GM12878 (cell line): ENCODE results near the gene TPH2. TPM values are rescaled to one million over a fixed set of nuclear protein-coding genes. Genes with fewer than 3 reads are reported as not detected.

ENCODE experiments used
- ATAC-seq: fragments of 200-7000 bp; cut with Tn5 transposase; 3 replicates; pipeline ENCODE4 v1.9.1; 2020; ENCODE audit warnings: mild to moderate bottlenecking, moderate library complexity
- BruUV-seq: library from RNA; stranded (reverse); fragments of 400-500 nt; replicated peaks from 2 replicates; lab custom pipeline; 2021; lab: Mats Ljungman, UMichigan
- CTCF ChIA-PET: fragments of 300-600 bp; sonication (Branson Sonifier 250); formaldehyde crosslinking; extraction: SDS; loops from one replicate; lab custom pipeline; 2021; ENCODE audit warnings: inconsistent platforms; lab: Yijun Ruan, JAX
- POLR2A ChIA-PET: fragments of 350-600 bp; formaldehyde crosslinking; extraction: SDS; loops from one replicate; lab custom pipeline; 2021; ENCODE audit warnings: inconsistent platforms; lab: Charles Lee
- RAD21 ChIA-PET: fragments of 300-600 bp; sonication (Branson Sonifier 250); formaldehyde crosslinking; loops from one replicate; lab custom pipeline; 2023; ENCODE audit warnings: antibody characterized with exemption; ENCODE audit not compliant: unreplicated experiment; lab: Charles Lee
- SMC1A ChIA-PET: fragments of 300-600 bp; sonication (Branson Sonifier 250); formaldehyde crosslinking; loops from one replicate; lab custom pipeline; 2023; ENCODE audit not compliant: unreplicated experiment, uncharacterized antibody; lab: Charles Lee
- DNase-seq: peaks from one replicate; pipeline ENCODE4 v3.0.0-alpha.2; 2011; ENCODE audit warnings: low read depth, low spot score
- FAIRE-seq: peaks from 3 replicates; lab custom pipeline; 2011; peaks lifted over from hg19 to GRCh38; lab: Jason Lieb, UNC
- H2AFZ ChIP-seq: 2 replicates; pipeline ENCODE4 v1.6.0; 2011; ENCODE audit warnings: low read depth, low read length, control low read depth; ENCODE audit not compliant: control insufficient read depth
- H3K27ac ChIP-seq: 2 replicates; pipeline ENCODE4 v1.5.1; 2011; ENCODE audit warnings: control low read depth; ENCODE audit not compliant: control insufficient read depth, insufficient read depth
- H3K27me3 ChIP-seq, 2 experiments: replicated peaks in 1 of 2; 2 replicates each; pipeline versions ENCODE4 v1.6.0 to v1.6.1; 2011; ENCODE audit warnings: low read length in 1 of 2; ENCODE audit not compliant: control insufficient read depth in 2 of 2, insufficient read depth in 2 of 2
- H3K36me3 ChIP-seq, 2 experiments: 2 replicates each; pipeline ENCODE4 v1.5.1; 2011; ENCODE audit warnings: low read length in 1 of 2; ENCODE audit not compliant: control insufficient read depth in 2 of 2, insufficient read depth in 2 of 2
- H3K4me1 ChIP-seq: 2 replicates; pipeline ENCODE4 v1.6.1; 2011; ENCODE audit warnings: mild to moderate bottlenecking, low read length, moderate library complexity, mixed read lengths; ENCODE audit not compliant: control insufficient read depth, insufficient read depth
- H3K4me2 ChIP-seq: 2 replicates; pipeline ENCODE4 v1.6.0; 2011; ENCODE audit warnings: control low read depth; ENCODE audit not compliant: control insufficient read depth, insufficient read depth
- H3K4me3 ChIP-seq: fragments of 200-600 bp; sonication (generic); 2 replicates; pipeline ENCODE4 v1.5.1; 2016
- H3K79me2 ChIP-seq: 2 replicates; pipeline ENCODE4 v1.6.0; 2011; ENCODE audit warnings: low read length; ENCODE audit not compliant: control insufficient read depth, insufficient read depth
- H3K9ac ChIP-seq: 2 replicates; pipeline ENCODE4 v1.8.0; 2011; ENCODE audit warnings: low read length, control low read depth, mixed read lengths; ENCODE audit not compliant: control insufficient read depth, insufficient read depth
- H3K9me3 ChIP-seq: replicated peaks from 3 replicates; pipeline ENCODE4 v1.5.1; 2011; ENCODE audit warnings: mild to moderate bottlenecking, low read length; ENCODE audit not compliant: control insufficient read depth, insufficient read depth
- H4K20me1 ChIP-seq: 2 replicates; pipeline ENCODE4 v1.6.0; 2011; ENCODE audit not compliant: control insufficient read depth, insufficient read depth
- CBFB ChIP-seq: IDR thresholded peaks from 2 replicates; pipeline ENCODE4 v1.6.1; 2016; ENCODE audit warnings: antibody characterized with exemption, low read depth
- CBX5 ChIP-seq: sonication (generic); IDR thresholded peaks from 2 replicates; pipeline ENCODE4 v1.6.1; 2016; ENCODE audit warnings: low read depth, moderate library complexity, mild to moderate bottlenecking, inconsistent platforms
- CHD2 ChIP-seq: IDR thresholded peaks from 2 replicates; pipeline ENCODE4 v1.6.1; 2011; ENCODE audit warnings: low read depth, low read length, improper control_type of control experiment, borderline replicate concordance
- KDM1A ChIP-seq: fragments of 200-600 bp; sonication (generic); IDR thresholded peaks from 2 replicates; pipeline ENCODE4 v1.6.1; 2016; ENCODE audit warnings: borderline replicate concordance
- MXI1 ChIP-seq: fragments of 150-350 bp; IDR thresholded peaks from 2 replicates; pipeline ENCODE4 v1.6.1; 2011; ENCODE audit warnings: low read depth, mild to moderate bottlenecking, inconsistent platforms, low read length, improper control_type of control experiment
- SIN3A ChIP-seq: IDR thresholded peaks from 2 replicates; pipeline ENCODE4 v1.6.1; 2012; ENCODE audit warnings: low read depth, low read length, improper control_type of control experiment
- SIX5 ChIP-seq: IDR thresholded peaks from 2 replicates; pipeline ENCODE4 v1.6.1; 2011; ENCODE audit warnings: mild to moderate bottlenecking, low read depth, low read length, moderate library complexity; ENCODE audit not compliant: severe bottlenecking
- SKIL ChIP-seq: fragments of 450-650 bp; IDR thresholded peaks from 2 replicates; pipeline ENCODE4 v1.6.1; 2017; ENCODE audit warnings: mild to moderate bottlenecking, low read depth, inconsistent platforms; ENCODE audit not compliant: poor library complexity, severe bottlenecking
- STAT3 ChIP-seq: IDR thresholded peaks from 2 replicates; pipeline ENCODE4 v1.6.1; 2011; ENCODE audit warnings: low read depth, low read length, improper control_type of control experiment
- SUPT20H ChIP-seq: IDR thresholded peaks from 2 replicates; pipeline ENCODE4 v1.6.1; 2011; ENCODE audit warnings: low read depth, mild to moderate bottlenecking, low read length, moderate library complexity, borderline replicate concordance; ENCODE audit not compliant: control insufficient read depth
- TARDBP ChIP-seq: IDR thresholded peaks from 2 replicates; pipeline ENCODE4 v1.6.1; 2016; ENCODE audit warnings: borderline replicate concordance
- TBL1XR1 ChIP-seq: IDR thresholded peaks from 2 replicates; pipeline ENCODE4 v1.6.1; 2012; ENCODE audit warnings: low read depth, low read length, improper control_type of control experiment
- WRNIP1 ChIP-seq: IDR thresholded peaks from 2 replicates; pipeline ENCODE4 v1.6.1; 2011; ENCODE audit warnings: low read depth, low read length, improper control_type of control experiment, borderline replicate concordance
- ZBTB11 ChIP-seq: fragments of 450-650 bp; formaldehyde crosslinking; IDR thresholded peaks from 2 replicates; pipeline ENCODE4 v1.5.0; 2022; ENCODE audit warnings: mild to moderate bottlenecking, missing genetic modification characterization
- ZNF207 ChIP-seq: fragments of 450-650 bp; IDR thresholded peaks from 2 replicates; pipeline ENCODE4 v1.6.1; 2014; ENCODE audit warnings: antibody characterized with exemption, mild to moderate bottlenecking, borderline replicate concordance
- WGBS: methylation state at CpG from one replicate; pipeline ENCODE4 v1.1.6; 2016; ENCODE audit warnings: low lambda C conversion rate; ENCODE audit not compliant: insufficient replicate concordance, insufficient coverage; ENCODE audit errors: missing lambda C conversion rate; 5-methylcytosine and 5-hydroxymethylcytosine counted together
- in situ Hi-C: fragments of 300-500 bp; cut with MboI; formaldehyde crosslinking; loops from 9 replicates; pipeline ENCODE4 v1.14.3; 2018; ENCODE audit warnings: mixed read lengths
- intact Hi-C: fragments of 100-400 bp; cut with micrococcal nuclease; formaldehyde crosslinking; loops from one replicate; pipeline ENCODE4 v1.14.2; 2022; ENCODE audit not compliant: unreplicated experiment
- polyA plus RNA-seq, 11 experiments: library from polyadenylated mRNA; depleted of rRNA in 4 of 11; unstranded in 6 of 11; stranded (reverse) in 5 of 11; fragments of >200 nt; fragmentation: Nextera tagmentation in 4 of 11; fragmentation: Illumina TruSeq in 1 of 11; extraction: Ambion mirVana in 4 of 11; extraction: Trizol in 1 of 11; gene quantifications; 1 replicate in 1 of 11; 2 replicates in 10 of 11; pipeline versions ENCODE4 v1.2.1 to v1.2.3, GENCODE V29; 2011 to 2016; ENCODE audit warnings: inconsistent platforms in 2 of 11, missing spikeins in 2 of 11, low read depth in 1 of 11
- total RNA-seq, 4 experiments: library from RNA; depleted of rRNA in 3 of 4; stranded (reverse); fragments of >200 nt in 3 of 4; fragmentation: Illumina TruSeq in 1 of 4; extraction: Trizol in 1 of 4; gene quantifications; 2 replicates each; pipeline versions ENCODE4 v1.2.1 to v1.2.3, GENCODE V29; 2013 to 2021

TPH2 gene
- total and polyA plus RNA-seq, 10 of the 15 experiments (the other 5 are each of a cell fraction or from before 2014, with no cell fraction given): not detected

DNA sequence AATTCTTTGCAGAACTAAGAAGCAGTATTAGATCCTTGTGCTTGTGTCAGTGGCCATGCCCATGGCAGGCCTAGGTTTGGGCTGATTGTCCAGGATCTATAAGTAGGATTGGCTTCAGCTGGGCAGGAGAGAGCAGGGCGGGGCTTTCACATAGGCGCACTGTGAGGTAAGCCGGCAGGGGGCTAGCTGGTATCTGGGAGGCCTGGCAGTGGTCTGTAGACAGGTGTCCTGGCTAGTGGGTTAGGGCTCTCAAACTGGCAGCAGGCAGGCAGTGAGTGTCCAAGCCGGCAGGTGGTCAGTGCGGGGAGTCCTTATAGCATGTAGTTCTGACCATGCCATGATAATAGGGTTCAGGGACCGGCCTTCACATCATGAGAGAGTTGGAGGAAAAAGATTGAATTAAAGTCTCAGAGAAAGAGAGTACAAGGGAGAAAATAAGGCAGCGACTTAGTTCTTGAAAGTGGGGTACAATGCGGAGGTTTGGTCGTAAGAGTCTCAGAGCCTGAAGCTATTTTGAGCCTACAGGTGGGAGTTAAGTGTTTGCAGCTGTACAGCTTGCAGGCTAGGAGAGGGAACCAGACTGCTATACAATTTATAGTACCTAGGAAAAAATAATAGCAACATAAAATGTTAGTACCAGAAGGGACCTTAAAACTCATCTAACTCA, 137.4 kb downstream of the TPH2 start (continued):
- TF ChIP-seq ZBTB11 (CRISPR knock-in tag) (no peak), CBFB (no peak), TBL1XR1 (no peak), CBX5 (no peak), SIX5 (no peak), CHD2 (no peak), TARDBP (no peak), WRNIP1 (no peak)

- Histone ChIP-seq H3K79me2 (no peaks in the 10 kb centered on the region), H3K9me3 (no peaks in the 10 kb centered on the region), H3K27ac (no peak overlapping the region), H3K4me2 (no peak overlapping the region), H3K4me3 (no peak overlapping the region), H3K36me3 (no peaks in the 10 kb centered on the region), H2AFZ (no peak overlapping the region), H3K9ac (no peak overlapping the region)
- SMC1A ChIA-PET: no interaction called here
- FAIRE-seq: no peak
- DNase-seq: no peak
- intact Hi-C loops: no loop called here
- BruUV-seq: no TSS peak
- ATAC-seq: no peak
- RAD21 ChIA-PET: no interaction called here
- in situ Hi-C loops: no loop called here
- no peak for TF ChIP-seq SIN3A
- TF ChIP-seq SKIL: no peak
- no peak for TF ChIP-seq ZNF207
- no peak for TF ChIP-seq SUPT20H
- no peak for TF ChIP-seq MXI1
- TF ChIP-seq STAT3: no peak
- no peak for TF ChIP-seq KDM1A
- TF ChIP-seq, all 136 proteins: peak for 0
- 12% methylated on average over 3 of the region's 3 CpGs for WGBS
- ChIA-PET POLR2A (no interaction called here), CTCF (interaction anchor here (0.6 kb wide), 1 partner anchor 736 kb away, joined by 3 read pairs; no protein-coding TSS in a partner anchor)
- Histone ChIP-seq H3K4me1 (no peaks in the 10 kb centered on the region), H4K20me1 (no peaks in the 10 kb centered on the region), H3K27me3 (no peaks in the 10 kb centered on the region)
Measured at GRCh38 chr12:72076558-72076915, 137.9 kb downstream of the TPH2 start.
